ENCODE data around the gene APBA2.

- TF ChIP-seq CTCF (IDR thresholded peaks at IDR 0.05) (no peak), POLR2A (IDR thresholded peaks at IDR 0.05) (no peak)
These were observed 911 bp downstream of the APBA2 start for GRCh38 chr15:28886431-28887338.
